ENCODE data around the gene DCAF17.
A peak's percentile ranks its signal among the peaks of the same experiment; 100 is the strongest.
"Not testable (repeated sequence)": the region's sequence is repeated elsewhere in the genome, so short reads cannot be mapped to it uniquely, and the experiment has no call there.

The DCAF17 gene

DNA sequence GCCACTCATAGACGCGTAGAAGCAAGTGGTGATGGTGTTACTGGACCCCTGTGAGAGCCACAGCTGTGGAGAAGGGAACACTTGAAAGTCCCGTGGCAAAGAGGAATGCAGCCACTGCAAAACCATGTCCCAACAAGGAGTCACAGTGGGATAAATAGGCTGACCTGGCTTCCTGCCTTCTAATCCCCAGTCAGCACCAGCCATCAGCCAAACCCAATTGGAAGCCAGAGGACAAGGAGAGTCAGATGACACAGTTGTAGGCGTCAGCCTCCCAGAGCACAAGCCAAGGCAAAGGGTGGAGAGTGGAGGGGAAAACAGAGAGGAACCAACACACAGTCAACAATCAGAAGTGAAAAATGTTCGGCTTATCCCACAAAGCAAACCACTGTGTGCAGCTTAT lies 82.8 kb downstream of the DCAF17 start:
- DNase-seq = no peak

DNA sequence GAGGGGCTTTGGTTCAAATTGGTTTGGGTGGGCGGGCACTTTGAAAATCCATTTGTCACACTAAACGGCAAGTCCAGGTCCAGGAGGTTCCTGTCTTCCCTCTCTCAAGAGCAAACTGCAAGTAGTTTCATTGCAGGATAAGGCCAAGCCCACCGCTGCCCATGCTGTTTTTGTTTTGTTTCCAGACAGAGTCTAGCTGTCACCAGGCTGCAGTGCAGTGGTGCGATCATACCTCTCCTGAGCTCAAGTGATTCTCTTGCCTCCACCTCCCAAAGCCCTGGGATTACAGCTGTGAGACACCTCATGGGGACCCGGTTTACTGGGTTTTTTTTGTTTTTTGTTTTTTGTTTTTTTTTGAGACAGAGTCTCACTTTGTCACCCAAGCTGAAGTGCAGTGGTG lies 86.4 kb downstream of the DCAF17 start:
- no peak for DNase-seq

DNA sequence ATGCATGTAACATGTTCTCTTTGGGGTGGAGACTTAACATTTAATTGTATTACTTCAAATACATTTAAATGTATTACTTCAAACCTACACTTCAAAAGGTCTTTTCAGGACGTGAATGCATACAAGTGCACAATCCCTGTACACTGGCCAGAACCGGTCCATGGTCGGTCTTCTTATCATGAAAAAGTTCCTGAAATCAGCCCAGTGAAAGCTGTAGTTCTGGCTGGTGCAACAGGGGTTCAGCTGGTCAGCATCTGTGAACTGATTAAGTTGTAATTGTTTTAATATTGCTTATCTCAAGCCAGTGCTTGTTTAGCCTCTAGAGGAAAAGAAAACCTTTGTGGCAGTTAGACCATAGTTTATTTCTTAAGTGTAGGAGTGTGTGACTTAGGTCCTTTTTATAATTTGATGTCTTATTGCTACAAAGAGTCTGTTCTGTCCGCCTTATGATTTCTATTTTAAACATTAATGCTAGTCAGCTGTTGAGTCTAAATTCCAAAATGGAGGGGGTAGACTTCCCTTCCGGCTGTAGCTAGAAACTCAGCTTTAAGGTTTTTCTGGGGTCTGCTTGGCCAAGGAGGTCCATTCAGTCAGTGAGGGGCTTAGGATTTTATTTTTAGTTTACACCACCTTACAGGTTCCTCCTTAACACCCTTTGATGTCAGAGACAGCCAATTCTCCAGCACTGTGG lies 87.5 kb downstream of the DCAF17 start:
- no peak for DNase-seq

DNA sequence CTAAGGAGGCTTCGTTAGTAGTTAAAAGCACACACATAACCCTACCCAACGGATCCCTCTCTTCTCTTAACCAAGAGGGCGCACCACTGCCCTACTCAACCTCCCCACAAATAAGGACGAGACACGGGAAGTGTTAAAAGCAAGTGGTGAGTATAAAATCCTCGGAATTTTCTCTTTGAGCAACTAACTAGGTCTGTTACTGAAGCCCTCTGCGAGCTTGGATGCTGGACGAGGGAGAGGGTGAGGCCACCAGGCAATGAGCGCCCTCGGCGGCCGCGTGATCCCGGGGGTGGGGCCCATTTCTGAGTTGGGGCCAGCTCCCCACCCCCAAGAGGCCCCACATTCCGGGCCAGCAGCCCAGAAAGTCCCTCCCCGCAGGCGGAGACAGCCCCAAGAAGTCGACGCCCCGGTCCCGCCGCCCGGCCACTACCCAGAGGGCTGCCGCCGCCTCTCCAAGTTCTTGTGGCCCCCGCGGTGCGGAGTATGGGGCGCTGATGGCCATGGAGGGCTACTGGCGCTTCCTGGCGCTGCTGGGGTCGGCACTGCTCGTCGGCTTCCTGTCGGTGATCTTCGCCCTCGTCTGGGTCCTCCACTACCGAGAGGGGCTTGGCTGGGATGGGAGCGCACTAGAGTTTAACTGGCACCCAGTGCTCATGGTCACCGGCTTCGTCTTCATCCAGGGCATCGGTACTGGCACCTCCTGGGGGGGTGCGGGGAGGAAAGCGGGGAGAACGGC lies 88.2 kb downstream of the DCAF17 start, which contains the start of gene CYBRD1:
TSS of gene CYBRD1 (plus strand) at position 423 of the 736 bp plus-strand sequence. CDS start at position 495, 72 bp downstream.
- peak; percentile 8 for DNase-seq

DNA sequence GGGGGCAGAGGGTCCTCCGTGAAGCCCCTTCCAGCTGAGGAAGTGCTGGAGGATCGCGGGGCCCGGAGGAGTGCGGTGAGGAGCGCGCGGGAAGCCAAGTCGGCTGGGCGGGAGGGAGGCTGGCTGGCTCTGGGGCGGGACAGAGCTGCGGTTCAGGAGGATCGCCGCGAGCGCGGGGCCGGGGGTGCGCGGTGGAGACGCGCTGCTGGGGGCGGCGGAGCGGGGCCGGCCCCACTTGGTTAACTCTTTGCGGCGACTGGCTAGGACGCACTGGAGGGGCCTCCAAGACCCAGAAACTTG lies 88.7 kb downstream of the DCAF17 start:
- no peak for DNase-seq

DNA sequence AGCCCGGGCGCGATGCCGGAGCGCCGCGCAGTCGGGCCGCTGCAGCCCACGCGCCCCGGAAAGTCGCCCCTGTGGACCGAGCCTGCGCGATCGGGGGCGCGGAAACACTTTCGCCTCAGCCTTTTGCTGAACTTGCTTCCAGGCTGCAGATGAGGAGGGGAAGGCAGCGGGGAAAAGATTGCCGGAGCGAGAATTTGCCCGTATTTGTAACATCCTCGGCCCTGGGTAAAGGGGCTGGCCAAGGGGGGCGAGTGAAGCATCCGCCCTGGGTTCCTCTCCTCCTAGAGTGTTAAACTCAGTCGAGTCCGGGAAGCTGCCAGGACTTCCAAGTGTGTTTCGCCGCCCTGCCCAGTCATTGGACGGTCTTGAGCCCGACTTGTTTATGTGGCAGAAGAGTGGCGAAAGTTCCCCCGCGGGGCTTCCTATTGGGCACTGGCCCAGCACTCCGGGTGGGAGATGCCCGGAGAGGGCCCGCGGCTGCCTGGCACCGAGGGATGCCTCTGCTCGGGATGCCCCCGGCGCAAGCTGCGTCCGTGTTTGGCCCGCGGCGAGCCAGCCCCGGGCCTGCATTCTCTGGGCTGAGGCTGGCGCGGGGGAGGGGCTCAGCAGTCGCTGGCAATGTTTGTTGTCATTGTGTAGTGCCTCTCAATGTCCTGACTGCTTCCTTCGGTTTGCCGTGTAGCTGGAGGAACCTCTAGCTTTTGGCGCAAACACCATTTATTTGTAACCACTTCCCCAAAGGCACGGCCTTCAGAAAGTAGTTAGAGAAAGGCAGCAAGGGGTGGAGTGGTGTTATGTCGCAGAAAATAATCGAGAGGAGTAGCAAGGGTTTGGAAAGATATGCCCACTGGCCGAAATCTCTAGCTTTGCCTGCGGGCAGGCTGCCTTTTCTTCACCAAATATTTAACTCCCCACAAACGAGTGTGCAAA lies 89.3 kb downstream of the DCAF17 start:
- DNase-seq = peak; percentile 1

DNA sequence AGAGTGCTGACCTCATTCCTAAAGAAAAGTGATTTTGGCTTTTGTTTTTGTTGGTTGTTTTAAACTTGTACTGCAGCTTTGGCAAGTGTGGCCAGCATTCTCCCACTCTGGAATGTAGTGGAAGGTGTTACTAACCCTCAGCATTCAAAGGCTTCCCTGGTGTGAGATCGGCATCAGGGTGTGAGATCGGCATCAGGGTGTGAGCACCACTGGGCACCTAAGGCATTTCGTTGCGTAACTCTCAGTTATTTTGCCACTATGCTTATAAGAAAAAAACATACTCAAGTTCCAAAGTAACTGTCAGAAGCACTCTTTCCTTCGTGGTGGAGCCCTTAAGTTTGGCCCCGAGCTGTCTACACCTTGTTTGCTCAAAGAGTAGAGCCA lies 90.0 kb downstream of the DCAF17 start:
- DNase-seq = no peak

DNA sequence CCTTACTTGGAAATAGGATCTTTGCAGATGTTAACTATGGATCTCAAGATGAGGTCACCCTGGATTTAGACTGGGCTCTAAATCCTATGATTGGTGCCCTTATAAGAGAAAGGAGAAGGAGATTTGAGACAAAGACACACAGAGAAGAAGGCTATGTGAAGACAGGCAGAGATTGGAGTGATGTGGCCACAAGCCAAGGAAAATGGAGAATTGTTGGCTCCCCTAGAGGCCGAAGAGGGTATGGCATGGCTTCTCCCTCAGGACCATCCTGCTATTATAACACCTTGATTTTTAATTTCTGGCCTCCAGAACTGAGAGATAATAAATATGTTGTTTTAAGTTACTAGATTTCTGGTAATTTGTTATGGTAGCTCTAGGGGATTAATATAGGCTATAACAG lies 95.9 kb downstream of the DCAF17 start:
- DNase-seq = no peak

DNA sequence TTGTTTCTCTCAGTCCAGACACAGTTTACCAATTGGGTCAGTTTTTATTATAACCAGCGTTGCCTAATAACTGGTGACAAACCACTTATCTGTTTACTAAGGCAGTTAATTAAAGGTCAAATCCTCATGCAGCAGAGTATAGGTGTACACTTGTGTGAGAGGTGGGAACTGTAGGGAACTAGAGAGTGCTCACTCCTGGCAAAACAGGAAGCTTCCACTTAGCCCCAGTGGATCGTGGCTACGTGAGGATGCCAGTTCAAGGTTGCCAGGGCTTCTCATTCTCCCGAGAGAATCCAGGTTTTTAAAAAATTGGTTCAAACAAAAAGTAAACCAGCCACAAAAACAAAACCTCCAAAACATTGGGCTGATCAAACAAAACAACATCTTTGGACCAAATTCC lies 96.4 kb downstream of the DCAF17 start:
- DNase-seq = no peak

DNA sequence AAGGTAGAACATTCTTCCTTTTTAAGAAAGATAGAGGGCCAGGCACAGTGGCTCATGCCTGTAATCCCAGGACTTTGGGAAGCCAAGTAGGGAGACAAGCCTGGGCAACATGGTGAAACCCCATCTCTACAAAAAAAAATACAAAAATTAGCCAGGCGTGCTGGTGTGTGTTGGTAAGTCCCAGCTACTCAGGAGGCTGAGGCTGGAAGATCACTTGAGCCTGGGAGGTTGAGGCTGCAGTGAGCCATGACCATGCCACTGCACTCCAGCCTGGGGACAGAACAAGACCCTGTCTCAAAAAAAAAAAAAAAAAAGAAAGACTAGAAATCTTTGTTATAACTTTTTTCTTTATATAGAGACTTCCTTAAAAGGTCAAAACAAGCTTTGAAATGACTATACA lies 96.8 kb downstream of the DCAF17 start:
- not testable (repeated sequence) for DNase-seq

DNA sequence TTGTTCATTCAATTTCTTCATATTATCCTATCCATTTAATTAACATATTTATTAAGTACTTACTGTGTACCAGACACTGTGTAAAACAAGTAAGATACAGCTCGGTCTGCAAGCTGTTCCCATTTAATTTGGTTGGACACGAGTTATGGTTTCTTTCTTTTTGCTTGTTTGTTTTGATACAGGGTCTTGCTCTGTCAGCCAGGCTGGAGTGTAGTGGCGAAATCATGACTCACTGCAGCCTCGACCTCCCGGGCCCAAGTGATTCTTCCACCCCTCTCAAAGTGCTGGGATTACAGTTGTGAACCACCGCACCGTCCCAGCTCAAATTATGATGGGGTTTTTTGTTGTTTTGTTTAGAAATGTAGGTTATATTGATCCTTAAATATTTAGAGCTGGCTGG lies 97.3 kb downstream of the DCAF17 start:
- no peak for DNase-seq

DNA sequence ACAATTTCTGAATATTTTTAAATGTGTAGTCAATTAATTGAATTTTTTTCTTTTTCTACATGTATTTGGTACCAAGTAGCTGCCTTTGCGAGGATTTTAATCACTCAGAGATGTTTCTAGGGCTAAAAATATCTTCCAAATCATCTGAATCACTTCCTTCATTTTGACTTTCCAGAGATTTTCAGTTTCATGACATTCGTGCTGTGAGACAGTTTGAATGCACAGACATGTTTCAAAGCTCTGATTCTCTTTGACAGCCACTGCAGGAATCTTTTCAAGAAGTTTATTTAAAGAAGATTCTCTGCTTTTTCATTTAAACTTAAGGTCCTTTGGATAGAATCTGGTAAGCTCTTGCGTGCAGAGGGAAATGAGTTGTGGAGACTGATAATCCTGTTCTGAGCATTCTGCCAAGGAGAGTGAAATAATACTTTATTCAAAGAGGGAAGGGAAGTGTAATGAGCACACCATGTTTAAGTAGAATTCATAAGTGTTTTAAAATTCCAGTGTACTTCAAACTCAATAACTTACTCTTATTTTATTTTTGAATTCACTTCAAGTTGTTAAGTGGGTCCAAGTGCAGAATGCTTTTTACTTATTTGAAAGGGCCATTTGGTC lies 97.9 kb downstream of the DCAF17 start:
- no peak for DNase-seq

DNA sequence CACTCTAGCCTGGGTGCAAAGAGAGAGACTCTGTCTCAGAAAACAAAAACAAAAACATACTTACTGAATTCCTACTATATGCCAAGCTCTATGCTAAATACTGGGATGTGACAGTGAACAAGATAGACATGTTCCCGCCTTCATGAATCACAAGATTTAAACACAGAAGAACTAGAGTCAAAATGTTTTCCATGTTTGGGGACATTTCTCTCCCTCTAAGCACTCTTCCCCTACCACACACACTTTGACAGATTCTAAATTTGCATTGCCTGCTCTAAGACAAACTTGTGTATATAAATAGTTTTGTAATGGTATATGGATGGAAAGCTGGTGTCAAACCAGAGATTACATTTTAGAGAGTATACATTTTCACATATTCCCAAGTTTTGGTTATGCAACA lies 99.3 kb downstream of the DCAF17 start:
- no peak for DNase-seq
